ENCODE data around the gene PCDHGA8. TPM values are rescaled to one million over a fixed set of nuclear protein-coding genes. Genes with fewer than 3 reads are reported as not detected.
A peak's percentile ranks its signal among the peaks of the same experiment; 100 is the strongest.
"Not testable (repeated sequence)": the region's sequence is repeated elsewhere in the genome, so short reads cannot be mapped to it uniquely, and the experiment has no call there.

Gene PCDHGA8
- total RNA-seq, 1 donor from 2014 or later: 10.1 TPM

DNA sequence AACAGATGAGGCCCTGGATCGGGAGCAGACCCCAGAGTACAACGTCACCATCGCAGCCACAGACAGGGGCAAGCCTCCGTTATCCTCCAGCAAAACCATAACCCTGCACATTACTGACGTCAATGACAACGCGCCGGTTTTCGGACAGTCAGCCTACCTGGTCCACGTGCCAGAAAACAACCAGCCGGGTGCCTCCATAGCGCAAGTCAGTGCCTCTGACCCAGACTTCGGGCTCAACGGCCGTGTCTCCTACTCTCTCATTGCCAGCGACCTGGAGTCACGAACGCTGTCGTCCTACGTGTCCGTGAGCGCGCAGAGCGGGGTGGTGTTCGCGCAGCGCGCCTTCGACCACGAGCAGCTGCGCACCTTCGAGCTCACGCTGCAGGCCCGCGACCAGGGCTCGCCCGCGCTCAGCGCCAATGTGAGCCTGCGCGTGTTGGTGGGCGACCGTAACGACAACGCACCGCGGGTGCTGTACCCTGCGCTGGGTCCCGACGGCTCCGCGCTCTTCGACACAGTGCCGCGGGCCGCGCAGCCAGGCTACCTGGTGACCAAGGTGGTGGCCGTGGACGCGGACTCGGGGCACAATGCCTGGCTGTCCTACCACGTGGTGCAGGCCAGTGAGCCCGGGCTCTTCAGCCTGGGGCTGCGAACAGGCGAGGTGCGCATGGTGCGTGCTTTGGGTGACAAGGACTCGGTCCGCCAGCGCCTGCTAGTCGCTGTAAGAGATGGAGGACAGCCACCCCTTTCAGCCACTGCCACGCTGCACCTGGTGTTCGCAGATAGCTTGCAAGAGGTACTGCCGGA lies 26.8 kb downstream of the PCDHGA8 start:
- intact Hi-C loops (cut with DNase I): no loop called here
- ATAC-seq (ENCODE audit: poor library complexity): no peak
- DNase-seq: no peak

DNA sequence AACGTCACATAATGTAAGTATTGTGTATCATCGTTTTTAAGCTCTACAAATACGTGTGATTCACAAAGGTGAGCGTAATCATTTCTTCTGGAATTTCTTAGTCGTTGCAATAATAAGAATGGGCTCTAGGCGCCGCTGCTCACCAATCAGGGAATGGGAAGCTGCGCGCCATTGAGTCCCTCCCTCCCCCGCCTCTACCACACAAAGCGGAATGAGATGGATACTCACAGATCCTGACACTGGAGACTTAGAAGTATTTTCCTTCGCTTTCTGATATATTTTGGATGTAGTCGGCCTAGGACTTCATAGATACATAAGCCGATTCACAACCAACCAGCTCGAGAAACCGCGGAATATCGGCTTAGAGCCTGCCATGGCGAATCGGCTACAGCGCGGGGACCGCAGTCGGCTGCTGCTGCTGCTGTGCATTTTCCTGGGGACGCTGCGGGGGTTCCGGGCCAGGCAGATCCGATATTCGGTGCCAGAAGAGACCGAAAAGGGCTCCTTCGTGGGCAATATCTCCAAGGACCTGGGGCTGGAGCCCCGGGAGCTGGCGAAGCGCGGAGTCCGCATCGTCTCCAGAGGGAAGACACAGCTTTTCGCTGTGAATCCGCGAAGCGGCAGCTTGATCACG lies 28.5 kb downstream of the PCDHGA8 start, which contains the start of gene PCDHGA11:
PCDHGA11 (plus strand) TSS at position 197 of the 634 bp plus-strand sequence; CDS start at position 374, 177 bp downstream.
- ATAC-seq (ENCODE audit: poor library complexity) (peak; percentile 41), DNase-seq (no peak)
- intact Hi-C loops (cut with DNase I): no loop called here

DNA sequence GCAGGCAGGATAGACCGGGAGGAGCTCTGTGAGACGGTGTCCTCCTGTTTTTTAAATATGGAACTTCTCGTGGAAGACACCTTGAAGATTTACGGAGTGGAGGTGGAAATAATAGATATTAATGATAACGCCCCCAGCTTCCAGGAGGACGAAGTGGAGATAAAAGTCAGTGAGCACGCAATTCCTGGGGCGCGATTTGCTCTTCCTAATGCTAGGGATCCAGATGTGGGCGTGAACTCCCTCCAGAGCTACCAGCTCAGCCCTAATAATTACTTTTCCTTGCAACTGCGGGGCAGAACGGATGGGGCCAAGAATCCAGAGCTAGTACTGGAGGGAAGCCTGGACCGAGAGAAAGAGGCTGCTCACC lies 29.0 kb downstream of the PCDHGA8 start:
- ATAC-seq (ENCODE audit: poor library complexity): no peak
- intact Hi-C loops (cut with DNase I): no loop called here

DNA sequence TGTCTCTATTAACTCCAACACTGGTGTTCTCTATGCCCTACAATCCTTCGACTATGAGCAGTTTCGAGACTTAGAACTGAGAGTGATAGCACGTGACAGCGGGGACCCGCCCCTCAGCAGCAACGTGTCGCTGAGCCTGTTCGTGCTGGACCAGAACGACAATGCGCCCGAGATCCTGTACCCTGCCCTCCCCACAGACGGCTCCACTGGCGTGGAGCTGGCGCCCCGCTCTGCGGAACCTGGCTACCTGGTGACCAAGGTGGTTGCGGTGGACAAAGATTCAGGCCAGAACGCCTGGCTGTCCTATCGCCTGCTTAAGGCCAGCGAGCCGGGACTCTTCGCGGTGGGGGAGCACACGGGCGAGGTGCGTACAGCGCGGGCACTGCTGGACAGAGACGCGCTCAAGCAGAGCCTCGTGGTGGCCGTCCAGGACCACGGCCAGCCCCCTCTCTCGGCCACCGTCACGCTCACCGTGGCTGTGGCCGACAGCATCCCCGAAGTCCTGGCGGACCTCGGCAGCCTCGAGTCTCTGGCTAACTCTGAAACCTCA lies 30.4 kb downstream of the PCDHGA8 start:
- ATAC-seq (ENCODE audit: poor library complexity) (no peak), DNase-seq (no peak)
- intact Hi-C loops (cut with DNase I): no loop called here

More for the DNA sequence above, 29.0 kb downstream of the PCDHGA8 start:
- DNase-seq: no peak

DNA sequence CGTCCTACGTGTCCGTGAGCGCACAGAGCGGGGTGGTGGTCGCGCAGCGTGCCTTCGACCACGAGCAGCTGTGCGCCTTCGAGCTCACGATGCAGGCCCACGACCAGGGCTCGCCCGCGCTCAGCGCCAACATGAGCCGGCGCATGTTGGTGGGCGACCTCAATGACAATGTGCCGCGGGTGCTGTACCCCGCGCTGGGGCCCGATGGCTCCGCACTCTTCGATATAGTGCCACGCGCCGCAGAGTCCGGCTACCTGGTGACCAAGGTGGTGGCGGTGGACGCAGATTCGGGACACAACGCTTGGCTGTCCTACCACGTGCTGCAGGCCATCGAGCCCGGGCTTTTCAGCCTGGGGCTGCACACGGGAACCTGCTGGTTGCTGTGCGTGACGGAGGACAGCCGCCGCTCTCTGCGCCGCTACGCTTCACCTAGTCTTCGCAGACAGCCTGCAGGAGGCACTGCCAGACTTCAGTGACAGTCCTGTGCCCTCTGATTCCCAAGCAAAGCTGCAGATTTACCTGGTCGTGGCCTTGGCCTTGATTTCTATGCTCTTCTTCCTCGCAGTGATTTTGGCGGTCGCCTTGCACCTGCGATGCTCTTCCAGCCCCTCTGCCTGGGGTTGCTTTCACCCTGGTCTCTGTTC lies 35.5 kb downstream of the PCDHGA8 start:
- intact Hi-C loops (cut with DNase I): loop anchor here (5.0 kb wide), 1 partner anchor 99 kb away; no protein-coding TSS in a partner anchor
- DNase-seq (no peak), ATAC-seq (ENCODE audit: poor library complexity) (no peak)

DNA sequence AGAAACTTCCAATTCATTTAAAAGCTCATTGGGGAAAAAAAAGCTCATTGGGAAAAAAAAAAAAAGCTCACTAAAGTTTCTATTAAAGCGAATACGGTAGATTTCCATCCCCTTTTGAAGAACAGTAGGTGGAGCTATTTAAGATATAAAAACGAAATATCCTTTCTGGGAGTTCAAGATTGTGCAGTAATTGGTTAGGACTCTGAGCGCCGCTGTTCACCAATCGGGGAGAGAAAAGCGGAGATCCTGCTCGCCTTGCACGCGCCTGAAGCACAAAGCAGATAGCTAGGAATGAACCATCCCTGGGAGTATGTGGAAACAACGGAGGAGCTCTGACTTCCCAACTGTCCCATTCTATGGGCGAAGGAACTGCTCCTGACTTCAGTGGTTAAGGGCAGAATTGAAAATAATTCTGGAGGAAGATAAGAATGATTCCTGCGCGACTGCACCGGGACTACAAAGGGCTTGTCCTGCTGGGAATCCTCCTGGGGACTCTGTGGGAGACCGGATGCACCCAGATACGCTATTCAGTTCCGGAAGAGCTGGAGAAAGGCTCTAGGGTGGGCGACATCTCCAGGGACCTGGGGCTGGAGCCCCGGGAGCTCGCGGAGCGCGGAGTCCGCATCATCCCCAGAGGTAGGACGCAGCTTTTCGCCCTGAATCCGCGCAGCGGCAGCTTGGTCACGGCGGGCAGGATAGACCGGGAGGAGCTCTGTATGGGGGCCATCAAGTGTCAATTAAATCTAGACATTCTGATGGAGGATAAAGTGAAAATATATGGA lies 38.1 kb downstream of the PCDHGA8 start, which contains the start of gene PCDHGA12:
PCDHGA12 (plus strand) TSS at position 176 of the 782 bp plus-strand sequence; CDS start at position 429, 253 bp downstream.
- DNase-seq (no peak), ATAC-seq (ENCODE audit: poor library complexity) (peak; percentile 91)
- intact Hi-C loops (cut with DNase I): no loop called here

DNA sequence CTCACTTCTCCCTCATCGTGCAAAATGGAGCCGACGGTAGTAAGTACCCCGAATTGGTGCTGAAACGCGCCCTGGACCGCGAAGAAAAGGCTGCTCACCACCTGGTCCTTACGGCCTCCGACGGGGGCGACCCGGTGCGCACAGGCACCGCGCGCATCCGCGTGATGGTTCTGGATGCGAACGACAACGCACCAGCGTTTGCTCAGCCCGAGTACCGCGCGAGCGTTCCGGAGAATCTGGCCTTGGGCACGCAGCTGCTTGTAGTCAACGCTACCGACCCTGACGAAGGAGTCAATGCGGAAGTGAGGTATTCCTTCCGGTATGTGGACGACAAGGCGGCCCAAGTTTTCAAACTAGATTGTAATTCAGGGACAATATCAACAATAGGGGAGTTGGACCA lies 38.9 kb downstream of the PCDHGA8 start:
- intact Hi-C loops (cut with DNase I): no loop called here
- DNase-seq (no peak), ATAC-seq (ENCODE audit: poor library complexity) (peak; percentile 38)

DNA sequence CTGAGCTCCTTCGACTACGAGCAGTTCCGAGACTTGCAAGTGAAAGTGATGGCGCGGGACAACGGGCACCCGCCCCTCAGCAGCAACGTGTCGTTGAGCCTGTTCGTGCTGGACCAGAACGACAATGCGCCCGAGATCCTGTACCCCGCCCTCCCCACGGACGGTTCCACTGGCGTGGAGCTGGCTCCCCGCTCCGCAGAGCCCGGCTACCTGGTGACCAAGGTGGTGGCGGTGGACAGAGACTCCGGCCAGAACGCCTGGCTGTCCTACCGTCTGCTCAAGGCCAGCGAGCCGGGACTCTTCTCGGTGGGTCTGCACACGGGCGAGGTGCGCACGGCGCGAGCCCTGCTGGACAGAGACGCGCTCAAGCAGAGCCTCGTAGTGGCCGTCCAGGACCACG lies 39.9 kb downstream of the PCDHGA8 start:
- intact Hi-C loops (cut with DNase I); ATAC-seq (ENCODE audit: poor library complexity): not testable (repeated sequence)

DNA sequence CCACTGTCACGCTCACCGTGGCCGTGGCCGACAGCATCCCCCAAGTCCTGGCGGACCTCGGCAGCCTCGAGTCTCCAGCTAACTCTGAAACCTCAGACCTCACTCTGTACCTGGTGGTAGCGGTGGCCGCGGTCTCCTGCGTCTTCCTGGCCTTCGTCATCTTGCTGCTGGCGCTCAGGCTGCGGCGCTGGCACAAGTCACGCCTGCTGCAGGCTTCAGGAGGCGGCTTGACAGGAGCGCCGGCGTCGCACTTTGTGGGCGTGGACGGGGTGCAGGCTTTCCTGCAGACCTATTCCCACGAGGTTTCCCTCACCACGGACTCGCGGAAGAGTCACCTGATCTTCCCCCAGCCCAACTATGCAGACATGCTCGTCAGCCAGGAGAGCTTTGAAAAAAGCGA lies 40.3 kb downstream of the PCDHGA8 start:
- DNase-seq; intact Hi-C loops (cut with DNase I); ATAC-seq (ENCODE audit: poor library complexity): not testable (repeated sequence)

More for the DNA sequence above, 39.9 kb downstream of the PCDHGA8 start:
- not testable (repeated sequence) for DNase-seq

DNA sequence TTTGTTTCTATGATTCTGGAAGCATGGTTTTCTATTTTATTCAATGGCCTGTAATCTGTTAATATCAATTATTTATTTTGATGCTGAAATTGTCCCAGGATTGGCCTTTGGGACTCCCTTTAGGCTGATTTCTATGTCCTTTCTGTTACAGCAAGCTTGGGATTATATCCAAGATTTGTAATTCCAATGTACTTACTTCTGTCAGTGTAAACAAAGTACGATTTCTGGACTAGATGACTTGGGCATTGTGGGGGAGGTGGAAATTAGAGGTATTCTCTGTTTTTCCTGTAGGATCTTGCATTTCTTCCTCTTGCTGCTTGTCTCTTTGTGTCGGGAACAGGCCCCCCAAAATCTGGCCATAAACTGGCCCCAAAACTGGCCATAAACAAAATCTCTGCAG lies 41.6 kb downstream of the PCDHGA8 start:
- ATAC-seq (ENCODE audit: poor library complexity) (no peak), DNase-seq (no peak)
- intact Hi-C loops (cut with DNase I): no loop called here

DNA sequence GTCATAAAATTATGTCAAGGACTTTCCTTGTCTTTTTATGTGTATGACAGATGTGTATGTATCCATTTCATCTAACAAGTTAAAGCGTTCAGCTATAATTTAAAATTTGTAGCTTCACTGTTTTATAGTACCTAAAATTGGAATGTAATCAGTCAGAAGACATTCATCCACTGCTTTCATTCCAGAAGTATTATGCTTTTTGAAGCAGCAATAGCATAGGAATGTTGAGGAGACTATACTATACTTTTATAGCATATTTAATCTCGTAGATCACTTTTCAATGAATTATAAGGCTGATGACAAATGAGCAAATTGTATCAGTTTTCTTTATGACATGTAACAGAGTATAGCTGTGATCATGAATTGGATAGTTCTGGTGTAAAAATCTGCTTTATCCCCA lies 44.8 kb downstream of the PCDHGA8 start:
- no peak for ATAC-seq (ENCODE audit: poor library complexity)
- intact Hi-C loops (cut with DNase I): no loop called here
- DNase-seq: no peak

DNA sequence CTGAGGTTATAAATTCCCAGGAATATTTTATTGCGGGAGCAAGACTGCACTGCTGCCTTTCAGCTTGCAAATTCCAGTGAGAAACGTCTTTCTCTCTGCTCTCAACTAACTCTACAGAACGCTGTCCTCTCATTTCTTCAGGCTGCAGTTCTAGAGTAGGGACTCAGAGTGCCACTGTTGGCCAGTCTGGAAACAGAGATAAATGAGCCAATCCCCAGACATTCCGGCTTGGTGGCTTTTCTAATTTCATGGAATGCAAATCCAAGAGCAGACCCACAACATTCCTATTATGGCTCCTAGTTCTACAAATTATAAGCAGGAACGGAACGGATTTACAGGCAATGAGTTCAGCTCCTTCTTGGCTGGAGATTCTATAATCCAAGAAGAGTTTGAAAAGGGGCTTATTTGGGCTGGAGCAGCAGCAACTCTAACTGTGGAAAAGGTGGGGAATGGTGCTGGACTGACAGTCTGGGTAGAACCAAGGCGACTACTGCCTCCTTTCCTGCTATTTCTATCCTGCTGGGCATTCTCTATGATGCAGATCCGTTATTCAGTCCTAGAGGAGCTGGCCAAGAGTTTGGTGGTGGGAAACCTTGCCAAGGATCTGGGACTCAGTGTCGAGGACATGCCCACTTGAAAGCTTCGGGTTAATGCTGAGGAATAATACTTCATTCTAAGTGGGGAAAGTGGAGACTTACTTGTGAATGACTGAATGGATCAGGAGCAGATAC lies 47.1 kb downstream of the PCDHGA8 start:
- no peak for DNase-seq
- peak; percentile 50 for ATAC-seq (ENCODE audit: poor library complexity)
- intact Hi-C loops (cut with DNase I): no loop called here

DNA sequence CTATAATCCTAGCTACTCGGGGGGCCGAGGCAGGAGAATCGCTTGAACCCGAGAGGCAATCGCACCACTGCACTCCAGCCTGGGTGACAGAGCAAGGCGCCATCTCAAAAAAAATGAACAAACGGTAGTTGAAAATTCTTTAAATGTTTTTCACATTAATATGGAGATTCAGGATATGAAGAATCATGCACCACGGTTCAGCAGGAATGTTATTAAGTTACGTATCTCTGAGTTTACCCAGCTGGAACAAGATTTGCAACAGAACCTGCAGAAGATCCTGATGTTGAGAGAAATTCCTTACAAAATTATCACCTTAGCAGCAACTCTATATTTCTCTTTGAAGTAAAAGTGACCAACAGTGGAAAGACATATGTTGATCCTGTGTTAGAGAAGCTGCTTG lies 47.9 kb downstream of the PCDHGA8 start:
- intact Hi-C loops (cut with DNase I): no loop called here
- no peak for DNase-seq
- no peak for ATAC-seq (ENCODE audit: poor library complexity)

DNA sequence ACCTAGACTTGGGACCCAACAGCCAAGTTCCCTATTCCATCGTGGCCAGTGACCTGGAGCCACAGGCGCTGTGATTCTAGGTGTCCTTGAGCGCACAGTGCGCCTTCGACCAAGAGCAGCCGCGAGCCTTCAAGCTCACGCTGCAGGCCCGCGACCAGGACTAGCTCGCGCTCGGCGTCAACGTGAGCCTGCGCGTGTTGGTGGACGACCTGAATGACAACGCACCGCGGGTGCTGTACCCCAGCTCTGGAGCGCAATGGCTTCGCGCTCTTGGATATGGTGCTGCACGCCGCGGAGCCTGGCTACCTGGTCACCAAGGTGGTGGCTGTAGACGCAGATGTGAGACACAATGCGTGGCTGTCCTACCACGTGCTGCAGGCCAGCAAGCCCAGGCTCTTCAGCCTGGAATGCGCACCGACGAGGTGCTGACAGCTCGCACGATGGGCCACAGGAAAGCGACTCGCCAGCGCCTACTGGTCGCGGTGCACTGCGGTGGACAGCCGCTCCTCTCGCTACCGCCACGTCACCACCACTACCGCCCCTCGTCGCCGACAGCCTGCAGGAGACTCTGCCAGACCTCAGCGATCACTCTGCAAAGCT lies 49.2 kb downstream of the PCDHGA8 start:
- intact Hi-C loops (cut with DNase I): no loop called here
- peak; percentile 63 for DNase-seq
- ATAC-seq (ENCODE audit: poor library complexity): peak; percentile 88

All from Right ventricle myocardium superior (tissue), 1 donor.